HEK293 (cell line): ENCODE data around the gene WDR38.

ENCODE experiments used
- ATF2 ChIP-seq: fragments of 450-650 bp; formaldehyde crosslinking; IDR thresholded peaks from 2 replicates; pipeline ENCODE4 v1.5.1; 2016; ENCODE audit warnings: missing biosample characterization, missing genetic modification characterization, low read depth
- HOXC10 ChIP-seq: sonication (generic); formaldehyde crosslinking; IDR thresholded peaks from 2 replicates; pipeline ENCODE4 v1.8.1; 2023; ENCODE audit warnings: mild to moderate bottlenecking, missing genetic modification reagents
- HOXD13 ChIP-seq: sonication (generic); formaldehyde crosslinking; IDR thresholded peaks from 2 replicates; pipeline ENCODE4 v1.8.0; 2022; ENCODE audit warnings: missing genetic modification reagents, borderline replicate concordance
- KLF1 ChIP-seq: fragments of 450-650 bp; formaldehyde crosslinking; IDR thresholded peaks from 2 replicates; pipeline ENCODE4 v1.5.1; 2016; ENCODE audit warnings: missing biosample characterization, missing genetic modification characterization
- KLF10 ChIP-seq: fragments of 450-650 bp; IDR thresholded peaks from 2 replicates; pipeline ENCODE4 v1.5.1; 2018; ENCODE audit warnings: missing biosample characterization, mild to moderate bottlenecking, missing genetic modification characterization
- MEIS1 ChIP-seq: sonication (generic); formaldehyde crosslinking; IDR thresholded peaks from 2 replicates; pipeline ENCODE4 v1.8.1; 2022; ENCODE audit warnings: missing genetic modification reagents, mild to moderate bottlenecking, borderline replicate concordance
- MZF1 ChIP-seq: fragments of 450-650 bp; formaldehyde crosslinking; IDR thresholded peaks from 2 replicates; pipeline ENCODE4 v1.5.1; 2017; ENCODE audit warnings: missing biosample characterization, missing genetic modification characterization, borderline replicate concordance
- OVOL3 ChIP-seq: fragments of 450-650 bp; formaldehyde crosslinking; IDR thresholded peaks from 2 replicates; pipeline ENCODE4 v1.5.1; 2016; ENCODE audit warnings: missing biosample characterization, missing genetic modification characterization
- REPIN1 ChIP-seq: fragments of 450-650 bp; formaldehyde crosslinking; IDR thresholded peaks from 2 replicates; pipeline ENCODE4 v1.5.1; 2017; ENCODE audit warnings: missing biosample characterization, missing genetic modification characterization, low read depth
- ZBTB17 ChIP-seq: fragments of 450-650 bp; formaldehyde crosslinking; IDR thresholded peaks from 2 replicates; pipeline ENCODE4 v1.5.1; 2016; ENCODE audit warnings: missing biosample characterization, missing genetic modification characterization
- ZBTB26 ChIP-seq: fragments of 450-650 bp; formaldehyde crosslinking; optimal IDR thresholded peaks from 2 replicates; pipeline ENCODE3; 2016; ENCODE audit warnings: missing biosample characterization, mild to moderate bottlenecking, missing genetic modification characterization
- ZNF121 ChIP-seq: fragments of 450-650 bp; formaldehyde crosslinking; IDR thresholded peaks from 2 replicates; pipeline ENCODE4 v1.5.1; 2016; ENCODE audit warnings: missing biosample characterization, missing genetic modification characterization
- ZNF140 ChIP-seq: fragments of 450-650 bp; formaldehyde crosslinking; IDR thresholded peaks from 2 replicates; pipeline ENCODE4 v1.5.1; 2016; ENCODE audit warnings: missing biosample characterization, missing genetic modification characterization
- ZNF146 ChIP-seq: fragments of 450-650 bp; formaldehyde crosslinking; IDR thresholded peaks from 2 replicates; pipeline ENCODE4 v1.5.1; 2016; ENCODE audit warnings: missing biosample characterization, missing genetic modification characterization
- ZNF19 ChIP-seq: fragments of 450-650 bp; formaldehyde crosslinking; IDR thresholded peaks from 2 replicates; pipeline ENCODE4; 2016; ENCODE audit warnings: missing biosample characterization, missing genetic modification characterization, low read depth
- ZNF24 ChIP-seq: fragments of 450-650 bp; formaldehyde crosslinking; IDR thresholded peaks from 2 replicates; pipeline ENCODE4 v1.5.1; 2016; ENCODE audit warnings: missing biosample characterization, missing genetic modification characterization
- ZNF302 ChIP-seq: fragments of 450-650 bp; formaldehyde crosslinking; IDR thresholded peaks from 2 replicates; pipeline ENCODE4 v1.5.1; 2016; ENCODE audit warnings: missing biosample characterization, missing genetic modification characterization, low read depth
- ZNF426 ChIP-seq: fragments of 450-650 bp; formaldehyde crosslinking; IDR thresholded peaks from 2 replicates; pipeline ENCODE4 v1.5.1; 2017; ENCODE audit warnings: missing biosample characterization, missing genetic modification characterization, mild to moderate bottlenecking, inconsistent platforms, moderate library complexity
- ZNF433 ChIP-seq: fragments of 450-650 bp; formaldehyde crosslinking; IDR thresholded peaks from 2 replicates; pipeline ENCODE4 v1.5.1; 2016; ENCODE audit warnings: missing biosample characterization, missing genetic modification characterization, low read depth
- ZNF513 ChIP-seq: fragments of 450-650 bp; IDR thresholded peaks from 2 replicates; pipeline ENCODE4 v1.5.1; 2018; ENCODE audit warnings: missing biosample characterization, missing genetic modification characterization
- ZNF623 ChIP-seq: fragments of 450-650 bp; formaldehyde crosslinking; IDR thresholded peaks from 2 replicates; pipeline ENCODE4 v1.5.1; 2016; ENCODE audit warnings: missing biosample characterization, missing genetic modification characterization
- ZNF660 ChIP-seq: fragments of 450-650 bp; IDR thresholded peaks from 2 replicates; pipeline ENCODE4 v1.5.1; 2018; ENCODE audit warnings: missing biosample characterization, mild to moderate bottlenecking, missing genetic modification characterization
- ZNF791 ChIP-seq: fragments of 450-650 bp; formaldehyde crosslinking; IDR thresholded peaks from 2 replicates; pipeline ENCODE4 v1.5.1; 2016; ENCODE audit warnings: missing biosample characterization, missing genetic modification characterization
- ZXDB ChIP-seq: fragments of 450-650 bp; formaldehyde crosslinking; IDR thresholded peaks from 2 replicates; pipeline ENCODE4 v1.5.1; 2016; ENCODE audit warnings: missing biosample characterization, missing genetic modification characterization
- TF ChIP-seq, protein P1 (sequence below): fragments of 450-650 bp; formaldehyde crosslinking; IDR thresholded peaks from 2 replicates; pipeline ENCODE4 v1.5.1; 2016; ENCODE audit warnings: missing biosample characterization, missing genetic modification characterization
- TF ChIP-seq, protein P2 (sequence below): fragments of 450-650 bp; formaldehyde crosslinking; IDR thresholded peaks from 2 replicates; pipeline ENCODE4 v1.5.1; 2016; ENCODE audit warnings: missing biosample characterization, missing genetic modification characterization, borderline replicate concordance
- TF ChIP-seq, protein P3 (sequence below): fragments of 450-650 bp; formaldehyde crosslinking; IDR thresholded peaks from 2 replicates; pipeline ENCODE4 v1.5.1; 2016; ENCODE audit warnings: missing biosample characterization, missing genetic modification characterization
- TF ChIP-seq, protein P4 (sequence below): fragments of 450-650 bp; formaldehyde crosslinking; IDR thresholded peaks from 2 replicates; pipeline ENCODE4 v1.5.1; 2016; ENCODE audit warnings: missing biosample characterization, missing genetic modification characterization
- TF ChIP-seq, protein P5 (sequence below): fragments of 450-650 bp; formaldehyde crosslinking; IDR thresholded peaks from 2 replicates; pipeline ENCODE4 v1.5.1; 2016; ENCODE audit warnings: missing biosample characterization, missing genetic modification characterization

The WDR38 gene

GRCh38 chr9:124812441-124812876, 40.8 kb upstream of the WDR38 start (continued):
- TF ChIP-seq ATF2 (tag by site-specific recombination), result peak; percentile 82
- TF ChIP-seq OVOL3 (tag by site-specific recombination), result no peak
- TF ChIP-seq, protein P1, sequence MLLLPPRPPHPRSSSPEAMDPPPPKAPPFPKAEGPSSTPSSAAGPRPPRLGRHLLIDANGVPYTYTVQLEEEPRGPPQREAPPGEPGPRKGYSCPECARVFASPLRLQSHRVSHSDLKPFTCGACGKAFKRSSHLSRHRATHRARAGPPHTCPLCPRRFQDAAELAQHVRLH, result no peak
- TF ChIP-seq ZNF121 (tag by site-specific recombination), result no peak
- TF ChIP-seq, protein P2, sequence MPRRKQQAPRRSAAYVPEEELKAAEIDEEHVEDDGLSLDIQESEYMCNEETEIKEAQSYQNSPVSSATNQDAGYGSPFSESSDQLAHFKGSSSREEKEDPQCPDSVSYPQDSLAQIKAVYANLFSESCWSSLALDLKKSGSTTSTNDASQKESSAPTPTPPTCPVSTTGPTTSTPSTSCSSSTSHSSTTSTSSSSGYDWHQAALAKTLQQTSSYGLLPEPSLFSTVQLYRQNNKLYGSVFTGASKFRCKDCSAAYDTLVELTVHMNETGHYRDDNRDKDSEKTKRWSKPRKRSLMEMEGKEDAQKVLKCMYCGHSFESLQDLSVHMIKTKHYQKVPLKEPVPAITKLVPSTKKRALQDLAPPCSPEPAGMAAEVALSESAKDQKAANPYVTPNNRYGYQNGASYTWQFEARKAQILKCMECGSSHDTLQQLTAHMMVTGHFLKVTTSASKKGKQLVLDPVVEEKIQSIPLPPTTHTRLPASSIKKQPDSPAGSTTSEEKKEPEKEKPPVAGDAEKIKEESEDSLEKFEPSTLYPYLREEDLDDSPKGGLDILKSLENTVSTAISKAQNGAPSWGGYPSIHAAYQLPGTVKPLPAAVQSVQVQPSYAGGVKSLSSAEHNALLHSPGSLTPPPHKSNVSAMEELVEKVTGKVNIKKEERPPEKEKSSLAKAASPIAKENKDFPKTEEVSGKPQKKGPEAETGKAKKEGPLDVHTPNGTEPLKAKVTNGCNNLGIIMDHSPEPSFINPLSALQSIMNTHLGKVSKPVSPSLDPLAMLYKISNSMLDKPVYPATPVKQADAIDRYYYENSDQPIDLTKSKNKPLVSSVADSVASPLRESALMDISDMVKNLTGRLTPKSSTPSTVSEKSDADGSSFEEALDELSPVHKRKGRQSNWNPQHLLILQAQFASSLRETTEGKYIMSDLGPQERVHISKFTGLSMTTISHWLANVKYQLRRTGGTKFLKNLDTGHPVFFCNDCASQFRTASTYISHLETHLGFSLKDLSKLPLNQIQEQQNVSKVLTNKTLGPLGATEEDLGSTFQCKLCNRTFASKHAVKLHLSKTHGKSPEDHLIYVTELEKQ, result no peak
- TF ChIP-seq, protein P3, sequence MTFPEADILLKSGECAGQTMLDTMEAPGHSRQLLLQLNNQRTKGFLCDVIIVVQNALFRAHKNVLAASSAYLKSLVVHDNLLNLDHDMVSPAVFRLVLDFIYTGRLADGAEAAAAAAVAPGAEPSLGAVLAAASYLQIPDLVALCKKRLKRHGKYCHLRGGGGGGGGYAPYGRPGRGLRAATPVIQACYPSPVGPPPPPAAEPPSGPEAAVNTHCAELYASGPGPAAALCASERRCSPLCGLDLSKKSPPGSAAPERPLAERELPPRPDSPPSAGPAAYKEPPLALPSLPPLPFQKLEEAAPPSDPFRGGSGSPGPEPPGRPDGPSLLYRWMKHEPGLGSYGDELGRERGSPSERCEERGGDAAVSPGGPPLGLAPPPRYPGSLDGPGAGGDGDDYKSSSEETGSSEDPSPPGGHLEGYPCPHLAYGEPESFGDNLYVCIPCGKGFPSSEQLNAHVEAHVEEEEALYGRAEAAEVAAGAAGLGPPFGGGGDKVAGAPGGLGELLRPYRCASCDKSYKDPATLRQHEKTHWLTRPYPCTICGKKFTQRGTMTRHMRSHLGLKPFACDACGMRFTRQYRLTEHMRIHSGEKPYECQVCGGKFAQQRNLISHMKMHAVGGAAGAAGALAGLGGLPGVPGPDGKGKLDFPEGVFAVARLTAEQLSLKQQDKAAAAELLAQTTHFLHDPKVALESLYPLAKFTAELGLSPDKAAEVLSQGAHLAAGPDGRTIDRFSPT, result peak; percentile 48; the same call in 1 of the 2 replicates
- TF ChIP-seq ZNF24 (tag by site-specific recombination), result 0 out of 2 replicates have a peak, but pooled peaks have one; percentile 40
- TF ChIP-seq ZNF623 (tag by site-specific recombination), result no peak
- TF ChIP-seq ZNF791, result no peak
- no peak for TF ChIP-seq ZNF513 (tag by site-specific recombination)
- no peak for TF ChIP-seq ZNF426 (tag by site-specific recombination)
- no peak for TF ChIP-seq MZF1 (tag by site-specific recombination)
- no peak for TF ChIP-seq ZNF146 (tag by site-specific recombination)
- TF ChIP-seq ZNF140 (tag by site-specific recombination), result no peak
- TF ChIP-seq KLF1 (tag by site-specific recombination), result peak; percentile 30
- 0 out of 2 replicates have a peak, but pooled peaks have one; percentile 48 for TF ChIP-seq HOXD13 (CRISPR knock-in tag)
- TF ChIP-seq ZNF302 (tag by site-specific recombination), result no peak
- TF ChIP-seq ZNF660 (tag by site-specific recombination), result peak; percentile 78
- TF ChIP-seq ZNF19 (tag by site-specific recombination), result no peak
- TF ChIP-seq ZBTB17 (tag by site-specific recombination), result no peak
- TF ChIP-seq KLF10, result no peak
- no peak for TF ChIP-seq REPIN1 (tag by site-specific recombination)
- TF ChIP-seq ZBTB26 (tag by site-specific recombination), result no peak
- TF ChIP-seq, protein P4, sequence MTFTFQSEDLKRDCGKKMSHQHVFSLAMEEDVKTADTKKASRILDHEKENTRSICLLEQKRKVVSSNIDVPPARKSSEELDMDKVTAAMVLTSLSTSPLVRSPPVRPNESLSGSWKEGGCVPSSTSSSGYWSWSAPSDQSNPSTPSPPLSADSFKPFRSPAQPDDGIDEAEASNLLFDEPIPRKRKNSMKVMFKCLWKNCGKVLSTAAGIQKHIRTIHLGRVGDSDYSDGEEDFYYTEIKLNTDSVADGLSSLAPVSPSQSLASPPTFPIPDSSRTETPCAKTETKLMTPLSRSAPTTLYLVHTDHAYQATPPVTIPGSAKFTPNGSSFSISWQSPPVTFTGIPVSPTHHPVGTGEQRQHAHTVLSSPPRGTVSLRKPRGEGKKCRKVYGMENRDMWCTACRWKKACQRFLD (tag by site-specific recombination), result no peak
- TF ChIP-seq ZXDB, result 0 out of 2 replicates have a peak, but pooled peaks have one; percentile 47
- TF ChIP-seq HOXC10 (CRISPR knock-in tag), result no peak
- TF ChIP-seq, protein P5, sequence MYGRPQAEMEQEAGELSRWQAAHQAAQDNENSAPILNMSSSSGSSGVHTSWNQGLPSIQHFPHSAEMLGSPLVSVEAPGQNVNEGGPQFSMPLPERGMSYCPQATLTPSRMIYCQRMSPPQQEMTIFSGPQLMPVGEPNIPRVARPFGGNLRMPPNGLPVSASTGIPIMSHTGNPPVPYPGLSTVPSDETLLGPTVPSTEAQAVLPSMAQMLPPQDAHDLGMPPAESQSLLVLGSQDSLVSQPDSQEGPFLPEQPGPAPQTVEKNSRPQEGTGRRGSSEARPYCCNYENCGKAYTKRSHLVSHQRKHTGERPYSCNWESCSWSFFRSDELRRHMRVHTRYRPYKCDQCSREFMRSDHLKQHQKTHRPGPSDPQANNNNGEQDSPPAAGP (tag by site-specific recombination), result 0 out of 2 replicates have a peak, but pooled peaks have one; percentile 23
- TF ChIP-seq MEIS1 (CRISPR knock-in tag), result no peak
- no peak for TF ChIP-seq ZNF433 (tag by site-specific recombination)
